AG04450 (cell line): ENCODE measurements around the gene SIGLEC15. TPM values are rescaled to one million over a fixed set of nuclear protein-coding genes. Genes with fewer than 3 reads are reported as not detected.

ENCODE experiments used
- CTCF ChIA-PET: fragments of 300-600, 350-600 bp; formaldehyde crosslinking; extraction: SDS; loops from one replicate; lab custom pipeline; 2022; ENCODE audit warnings: antibody characterized with exemption, inconsistent platforms; lab: Charles Lee
- POLR2A ChIA-PET: fragments of 350-600 bp; formaldehyde crosslinking; extraction: SDS; loops from one replicate; lab custom pipeline; 2021; ENCODE audit warnings: antibody characterized with exemption, inconsistent platforms; lab: Yijun Ruan, JAX
- DNase-seq: peaks from one replicate; pipeline ENCODE4 v3.0.0-alpha.2; 2011; ENCODE audit warnings: low read depth, low spot score
- H3K27ac ChIP-seq: one replicate; pipeline ENCODE4 v1.5.1; 2012; ENCODE audit warnings: low read depth, low read length, control low read depth
- H3K27me3 ChIP-seq: one replicate; pipeline ENCODE4 v1.6.0; 2012; ENCODE audit warnings: low read length; ENCODE audit not compliant: control insufficient read depth, insufficient read depth
- H3K4me3 ChIP-seq: 2 replicates; pipeline ENCODE4 v1.5.1; 2011; ENCODE audit warnings: mild to moderate bottlenecking, low read depth, low read length, control low read depth
- H3K9me3 ChIP-seq: 2 replicates; pipeline ENCODE4 v1.5.1; 2012; ENCODE audit warnings: low read length; ENCODE audit not compliant: control insufficient read depth, insufficient read depth
- CTCF ChIP-seq: IDR thresholded peaks from 2 replicates; pipeline ENCODE4 v1.5.1; 2011; ENCODE audit warnings: low read depth, low read length, control low read depth, inconsistent platforms
- polyA plus RNA-seq: library from polyadenylated mRNA; depleted of rRNA; stranded (reverse); fragments of >200 nt; gene quantifications from 2 replicates; pipeline ENCODE4 v1.2.3, GENCODE V29; 2011

SIGLEC15 gene
- polyA plus RNA-seq, 1 experiment: 1.6 TPM

DNA sequence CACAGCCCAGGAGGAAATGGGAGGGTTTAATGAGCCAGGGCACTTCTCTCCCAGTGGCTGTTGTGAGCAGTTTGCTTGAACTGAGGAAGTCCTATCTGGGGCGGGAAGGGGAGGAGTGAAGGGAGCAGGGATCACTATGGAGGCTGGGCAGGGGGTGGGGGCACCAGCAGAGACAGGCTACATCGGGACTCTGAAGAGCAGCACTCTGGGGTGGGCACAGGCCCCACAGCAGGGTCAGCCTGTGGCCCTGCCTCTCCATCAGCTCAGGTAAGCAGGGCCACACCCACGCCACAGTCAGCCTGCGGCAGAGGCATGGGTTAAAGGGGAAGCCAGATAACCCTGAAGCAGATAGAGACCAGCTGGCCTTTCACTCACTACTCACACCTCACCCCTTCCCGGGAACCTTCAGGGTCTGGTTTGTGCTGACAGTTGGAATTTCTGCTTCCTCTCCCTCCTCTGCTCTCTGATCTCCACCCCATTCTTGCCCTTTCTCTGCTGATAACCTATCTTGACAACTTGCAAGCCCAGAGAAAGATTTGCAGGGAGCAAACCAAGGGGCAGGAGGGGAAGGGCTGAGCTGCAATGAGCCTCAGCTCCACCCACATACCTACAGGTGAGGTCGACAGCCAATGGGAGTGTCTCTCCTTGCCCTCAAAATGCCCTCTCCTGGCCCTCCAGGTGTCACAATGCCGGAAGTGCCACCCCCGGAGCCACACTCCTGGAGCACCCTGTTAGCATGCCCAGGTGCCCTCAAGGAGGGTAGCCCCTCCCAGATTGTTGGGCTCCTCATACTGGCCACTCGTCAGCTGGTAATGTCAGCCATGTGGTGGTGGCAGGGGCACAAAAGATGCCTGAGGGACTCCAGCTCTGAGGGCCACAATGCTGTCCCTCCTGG lies 3.7 kb downstream of the SIGLEC15 start:
- ChIA-PET CTCF (interaction anchor here (2.0 kb wide), 1 partner anchor 10 kb away, joined by 9 read pairs; no protein-coding TSS in a partner anchor), POLR2A (no interaction called here)
- Histone ChIP-seq H3K27me3 (no peaks in the 10 kb centered on the region), H3K9me3 (peaks cover 8% of the 10 kb centered on the region), H3K27ac (peak overlapping the region; percentile 98), H3K4me3 (no peak overlapping the region; the same call in 1 of the 2 replicates)
- no peak for DNase-seq
- TF ChIP-seq CTCF: no peak

DNA sequence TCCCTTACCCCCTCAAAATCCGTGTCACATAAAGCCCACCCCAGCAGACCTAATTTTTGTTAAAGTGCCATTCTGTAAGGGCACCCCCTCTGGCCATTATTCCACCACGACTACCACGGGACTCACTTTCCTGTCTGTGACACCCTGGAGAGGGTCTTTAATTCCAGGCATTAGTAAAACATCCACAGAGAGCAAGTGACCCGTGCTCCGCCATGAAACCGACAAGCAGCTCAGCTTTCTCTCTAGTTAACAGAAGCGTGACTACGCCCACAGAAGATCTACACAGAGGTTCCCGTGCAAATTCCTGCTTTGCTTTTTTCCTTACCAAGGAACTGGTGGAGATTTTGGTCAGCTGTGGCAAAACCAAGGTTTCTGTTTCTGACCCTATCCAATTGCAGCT lies 4.4 kb downstream of the SIGLEC15 start:
- ChIA-PET POLR2A (no interaction called here), CTCF (interaction anchor here (2.0 kb wide), 1 partner anchor 9 kb away, joined by 9 read pairs; no protein-coding TSS in a partner anchor)
- Histone ChIP-seq H3K27me3 (no peaks in the 10 kb centered on the region), H3K9me3 (peaks cover 8% of the 10 kb centered on the region), H3K4me3 (no peak overlapping the region), H3K27ac (peak overlapping the region; percentile 31)
- DNase-seq: no peak
- TF ChIP-seq CTCF: no peak

- no peak for DNase-seq
- H3K4me3 ChIP-seq: no peak overlapping the region
- peaks cover 8% of the 10 kb centered on the region for H3K9me3 ChIP-seq
- ChIA-PET POLR2A (interaction anchor here (0.6 kb wide), 1 partner anchor 28 kb away, joined by 3 read pairs; no protein-coding TSS in a partner anchor), CTCF (interaction anchor here (1.0 to 2.0 kb wide), 3 partner anchors 8 to 108 kb away, joined by 3 to 9 read pairs (median 3); no protein-coding TSS in a partner anchor)
- no peak for TF ChIP-seq CTCF
- no peak overlapping the region for H3K27ac ChIP-seq
- no peaks in the 10 kb centered on the region for H3K27me3 ChIP-seq
Observed at GRCh38 chr18:45830917-45831316, 5.4 kb downstream of the SIGLEC15 start.

DNA sequence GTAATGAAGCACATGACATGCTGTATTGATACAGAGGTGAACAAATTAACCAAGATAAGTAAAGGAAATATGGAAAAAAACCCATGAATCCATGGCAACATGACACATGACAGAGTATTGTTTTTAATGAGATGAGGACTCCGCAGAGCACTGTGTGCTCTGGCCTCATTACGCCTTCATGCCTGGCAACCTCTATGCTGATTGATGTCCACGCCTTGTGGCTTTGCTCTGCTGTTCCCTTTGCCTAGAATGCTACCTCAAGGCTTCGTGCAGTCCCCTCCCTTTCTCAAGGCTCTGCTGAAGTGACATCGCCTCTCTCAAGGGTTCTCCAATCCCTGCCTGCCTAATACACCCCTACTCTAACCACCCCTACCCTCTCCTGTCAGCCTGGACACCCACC lies 8.4 kb downstream of the SIGLEC15 start:
- ChIA-PET CTCF (no interaction called here), POLR2A (no interaction called here)

More for the DNA sequence above, 8.4 kb downstream of the SIGLEC15 start:
- no peak for DNase-seq
- H3K9me3 ChIP-seq: peaks cover 8% of the 10 kb centered on the region
- no peaks in the 10 kb centered on the region for H3K27me3 ChIP-seq
- no peak for TF ChIP-seq CTCF
- no peak overlapping the region for H3K27ac ChIP-seq
- no peak overlapping the region for H3K4me3 ChIP-seq
